Cerebellar nuclear complex (tissue), 1 donor: ENCODE data around the gene SLC17A5.
"Not testable (repeated sequence)": the region's sequence is repeated elsewhere in the genome, so short reads cannot be mapped to it uniquely, and the experiment has no call there.

Source experiments
- DNase-seq, 2 experiments: peaks; one replicate each; lab custom pipeline; 2025; lab: John Stamatoyannopoulos, UW

Gene SLC17A5

GRCh38 chr6:73666393-73666792 is 12.6 kb upstream of the SLC17A5 start:
- DNase-seq, result no peak

GRCh38 chr6:73665686-73666319 is 12.0 kb upstream of the SLC17A5 start:
- DNase-seq, result no peak

- DNase-seq, result no peak
These were observed 10.9 kb upstream of the SLC17A5 start for GRCh38 chr6:73664701-73665100.

- no peak for DNase-seq
These were observed 3.4 kb upstream of the SLC17A5 start for GRCh38 chr6:73657201-73657600.

- no peak for DNase-seq
These were observed 2.8 kb upstream of the SLC17A5 start for GRCh38 chr6:73656531-73657145.

- no peak for DNase-seq
These were observed 1.6 kb upstream of the SLC17A5 start for GRCh38 chr6:73655341-73655917.

GRCh38 chr6:73652637-73653570 is 888 bp downstream of the SLC17A5 start:
- peak; percentile 5 to 25 for DNase-seq

- DNase-seq, result no peak
These were observed 4.0 kb downstream of the SLC17A5 start for GRCh38 chr6:73649783-73650182.

GRCh38 chr6:73648166-73648565 is 5.6 kb downstream of the SLC17A5 start:
- no peak for DNase-seq

- no peak for DNase-seq
These were observed 8.7 kb downstream of the SLC17A5 start for GRCh38 chr6:73644941-73645591.

GRCh38 chr6:73644030-73644429 is 9.8 kb downstream of the SLC17A5 start:
- no peak for DNase-seq

- DNase-seq, result no peak
These were observed 11.3 kb downstream of the SLC17A5 start for GRCh38 chr6:73642530-73642929.

- no peak for DNase-seq
These were observed 13.5 kb downstream of the SLC17A5 start for GRCh38 chr6:73640179-73640750.

- no peak for DNase-seq
These were observed 14.8 kb downstream of the SLC17A5 start for GRCh38 chr6:73639040-73639439.

GRCh38 chr6:73637404-73637803 is 16.4 kb downstream of the SLC17A5 start:
- DNase-seq, result no peak

GRCh38 chr6:73636048-73636447 is 17.7 kb downstream of the SLC17A5 start:
- DNase-seq, result no peak

- no peak for DNase-seq
These were observed 21.4 kb downstream of the SLC17A5 start for GRCh38 chr6:73632346-73632745.

GRCh38 chr6:73631849-73632248 is 21.9 kb downstream of the SLC17A5 start:
- DNase-seq, result no peak

GRCh38 chr6:73630401-73630800 is 23.4 kb downstream of the SLC17A5 start:
- no peak for DNase-seq

- DNase-seq, result no peak
These were observed 28.9 kb downstream of the SLC17A5 start for GRCh38 chr6:73624896-73625295.

GRCh38 chr6:73623480-73623879 is 30.3 kb downstream of the SLC17A5 start:
- not testable (repeated sequence) for DNase-seq

GRCh38 chr6:73618082-73618481 is 35.7 kb downstream of the SLC17A5 start:
- not testable (repeated sequence) for DNase-seq
